WTC11 (cell line): ENCODE results near the gene SSRP1. TPM values are rescaled to one million over a fixed set of nuclear protein-coding genes. Genes with fewer than 3 reads are reported as not detected.
A peak's percentile ranks its signal among the peaks of the same experiment; 100 is the strongest.

Source experiments
- ATAC-seq: fragments of 200-7000 bp; cut with Tn5 transposase; 2 replicates; pipeline ENCODE4 v1.10.0; 2021; ENCODE audit warnings: mild to moderate bottlenecking, moderate library complexity
- CTCF ChIA-PET: fragments of 300-600 bp; sonication (Branson Sonifier 250); formaldehyde crosslinking; loops from one replicate; lab custom pipeline; 2021; ENCODE audit warnings: antibody characterized with exemption; lab: Charles Lee
- POLR2A ChIA-PET: fragments of 350-600 bp; sonication (Branson Sonifier 250); formaldehyde crosslinking; loops from one replicate; lab custom pipeline; 2021; ENCODE audit warnings: antibody characterized with exemption; lab: Charles Lee
- DNase-seq: peaks from one replicate; pipeline ENCODE4 v3.0.0; 2021; ENCODE audit warnings: low spot score
- H3K27ac Mint-ChIP-seq: 2 replicates; pipeline ENCODE4 v1.8.0; 2021; ENCODE audit warnings: mixed read lengths
- H3K27me3 Mint-ChIP-seq: 2 replicates; pipeline ENCODE4 v1.8.0; 2021; ENCODE audit warnings: low read depth, mild to moderate bottlenecking, moderate library complexity, mixed read lengths
- H3K36me3 Mint-ChIP-seq: 2 replicates; pipeline ENCODE4 v1.8.0; 2021; ENCODE audit warnings: mixed read lengths
- H3K4me1 Mint-ChIP-seq: 2 replicates; pipeline ENCODE4 v1.8.0; 2022; ENCODE audit warnings: mixed read lengths
- H3K4me3 Mint-ChIP-seq: 2 replicates; pipeline ENCODE4 v1.8.0; 2021; ENCODE audit warnings: mild to moderate bottlenecking, moderate library complexity, mixed read lengths
- H3K9me3 Mint-ChIP-seq: 2 replicates; pipeline ENCODE4 v1.8.0; 2021; ENCODE audit warnings: mixed read lengths
- CREB1 ChIP-seq: sonication (generic); formaldehyde crosslinking; IDR thresholded peaks from 2 replicates; pipeline ENCODE4 v1.8.0; 2023; ENCODE audit warnings: mild to moderate bottlenecking, missing genetic modification reagents
- ELF4 ChIP-seq: sonication (generic); formaldehyde crosslinking; IDR thresholded peaks from 2 replicates; pipeline ENCODE4 v1.8.1; 2022; ENCODE audit warnings: low read depth, mild to moderate bottlenecking, moderate library complexity, missing genetic modification reagents
- JAZF1 ChIP-seq: fragments of 250-450 bp; sonication (Bioruptor Pico); IDR thresholded peaks from 2 replicates; pipeline ENCODE4 v1.9.0; 2021; ENCODE audit warnings: moderate library complexity, mild to moderate bottlenecking, inconsistent platforms
- JUN ChIP-seq: sonication (generic); formaldehyde crosslinking; IDR thresholded peaks from 2 replicates; pipeline ENCODE4 v1.8.0; 2023; ENCODE audit warnings: mild to moderate bottlenecking, missing genetic modification reagents
- KAT7 ChIP-seq: sonication (generic); formaldehyde crosslinking; IDR thresholded peaks from 2 replicates; pipeline ENCODE4 v1.8.1; 2023; ENCODE audit warnings: missing genetic modification reagents, mild to moderate bottlenecking, borderline replicate concordance
- MYBL2 ChIP-seq: sonication (generic); formaldehyde crosslinking; IDR thresholded peaks from 2 replicates; pipeline ENCODE4 v1.8.1; 2023; ENCODE audit warnings: mild to moderate bottlenecking, moderate library complexity, missing genetic modification reagents
- NFATC4 ChIP-seq: fragments of 250-450 bp; sonication (Bioruptor Pico); IDR thresholded peaks from 2 replicates; pipeline ENCODE4 v1.9.0; 2021; ENCODE audit warnings: mild to moderate bottlenecking
- OVOL2 ChIP-seq: fragments of 250-450 bp; sonication (Bioruptor Pico); IDR thresholded peaks from 2 replicates; pipeline ENCODE4 v1.9.0; 2021; ENCODE audit warnings: mild to moderate bottlenecking, borderline replicate concordance
- RELA ChIP-seq: sonication (generic); formaldehyde crosslinking; IDR thresholded peaks from 2 replicates; pipeline ENCODE4 v1.8.1; 2022; ENCODE audit warnings: missing genetic modification reagents, mild to moderate bottlenecking, borderline replicate concordance
- SP1 ChIP-seq: sonication (generic); formaldehyde crosslinking; conservative IDR thresholded peaks from 2 replicates; pipeline ENCODE4 v1.8.1; 2022; ENCODE audit warnings: missing genetic modification reagents
- TP53 ChIP-seq: sonication (generic); formaldehyde crosslinking; IDR thresholded peaks from 2 replicates; pipeline ENCODE4 v1.8.1; 2023; ENCODE audit warnings: mild to moderate bottlenecking, missing genetic modification reagents
- ZNF121 ChIP-seq: sonication (generic); formaldehyde crosslinking; IDR thresholded peaks from 2 replicates; pipeline ENCODE4 v1.8.0; 2023; ENCODE audit warnings: missing genetic modification reagents
- ZNF138 ChIP-seq: sonication (generic); formaldehyde crosslinking; conservative IDR thresholded peaks from 2 replicates; pipeline ENCODE4 v1.8.1; 2022; ENCODE audit warnings: mild to moderate bottlenecking, moderate library complexity, missing genetic modification reagents
- ZNF317 ChIP-seq: sonication (generic); formaldehyde crosslinking; IDR thresholded peaks from 2 replicates; pipeline ENCODE4 v1.8.1; 2023; ENCODE audit warnings: low read depth, mild to moderate bottlenecking, moderate library complexity, missing genetic modification reagents, borderline replicate concordance
- ZNF671 ChIP-seq: fragments of 250-450 bp; sonication (Bioruptor Pico); IDR thresholded peaks from 2 replicates; pipeline ENCODE4 v1.8.0; 2021; ENCODE audit warnings: mild to moderate bottlenecking
- total RNA-seq: library from RNA; stranded (reverse); gene quantifications from 3 replicates; pipeline ENCODE4 v1.2.3, GENCODE V29; 2021
- TF ChIP-seq, protein P1 (sequence below): sonication (generic); formaldehyde crosslinking; IDR thresholded peaks from 2 replicates; pipeline ENCODE4 v1.8.1; 2023; ENCODE audit warnings: mild to moderate bottlenecking, missing genetic modification reagents, borderline replicate concordance
- TF ChIP-seq, protein P2 (sequence below): fragments of 250-450 bp; sonication (Bioruptor Pico); IDR thresholded peaks from 2 replicates; pipeline ENCODE4 v1.9.0; 2021; ENCODE audit warnings: mild to moderate bottlenecking
- TF ChIP-seq, protein P3 (sequence below): fragments of 250-450 bp; sonication (Bioruptor Pico); IDR thresholded peaks from 2 replicates; pipeline ENCODE4 v1.9.0; 2021; ENCODE audit warnings: mild to moderate bottlenecking, borderline replicate concordance
- TF ChIP-seq, protein P4 (sequence below): fragments of 250-450 bp; sonication (Bioruptor Pico); IDR thresholded peaks from 2 replicates; pipeline ENCODE4 v1.9.0; 2021; ENCODE audit warnings: moderate library complexity, mild to moderate bottlenecking, inconsistent platforms, borderline replicate concordance
- TF ChIP-seq, protein P5 (sequence below): sonication (generic); formaldehyde crosslinking; IDR thresholded peaks from 2 replicates; pipeline ENCODE4 v1.8.1; 2022; ENCODE audit warnings: low read depth, mild to moderate bottlenecking, moderate library complexity, missing genetic modification reagents, borderline replicate concordance

Gene SSRP1
- total RNA-seq, 1 experiment from 2014 or later, result 228 TPM

DNA sequence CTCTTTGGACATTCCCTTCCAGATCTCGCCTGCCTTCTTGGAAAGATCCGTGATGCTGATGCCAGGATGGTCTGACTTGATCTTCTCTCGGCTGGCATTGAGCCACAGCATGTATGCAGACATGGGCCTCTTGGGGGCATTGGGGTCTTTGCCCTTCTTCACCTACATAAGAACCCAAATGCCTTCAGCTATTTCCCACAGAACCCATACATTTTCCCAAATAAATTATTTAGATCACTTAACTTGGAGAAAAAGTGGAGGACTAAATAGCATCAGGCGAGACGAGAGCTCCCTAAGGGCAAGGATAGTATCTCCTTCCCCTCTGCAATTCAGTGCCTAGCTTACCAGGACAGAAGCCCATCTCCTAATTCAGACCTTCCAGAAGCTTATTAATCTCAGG lies 8.0 kb downstream of the SSRP1 start:
- POLR2A ChIA-PET, result interaction anchor here (0.6 kb wide), 1 partner anchor 34 kb away, joined by 8 read pairs; no protein-coding TSS in a partner anchor
- peak overlapping the region; percentile 32; the same call in 1 of the 2 replicates for H3K27ac Mint-ChIP-seq
- no peak overlapping the region for H3K4me3 Mint-ChIP-seq
- DNase-seq (no peak), ATAC-seq (no peak)
- peaks cover 28% of the 10 kb centered on the region for H3K4me1 Mint-ChIP-seq
- H3K9me3 Mint-ChIP-seq, result no peaks in the 10 kb centered on the region
- H3K36me3 Mint-ChIP-seq, result peaks cover 68% of the 10 kb centered on the region
- CTCF ChIA-PET, result interaction anchor here (0.6 kb wide), 1 partner anchor 52 kb away, joined by 3 read pairs; no protein-coding TSS in a partner anchor
- H3K27me3 Mint-ChIP-seq, result no peaks in the 10 kb centered on the region
- TF ChIP-seq NFATC4 (CRISPR knock-in tag), result no peak
- no peak for TF ChIP-seq ZNF317 (CRISPR knock-in tag)
- no peak for TF ChIP-seq TP53
- TF ChIP-seq CREB1 (CRISPR knock-in tag), result no peak
- TF ChIP-seq KAT7, result no peak
- TF ChIP-seq, protein P1, sequence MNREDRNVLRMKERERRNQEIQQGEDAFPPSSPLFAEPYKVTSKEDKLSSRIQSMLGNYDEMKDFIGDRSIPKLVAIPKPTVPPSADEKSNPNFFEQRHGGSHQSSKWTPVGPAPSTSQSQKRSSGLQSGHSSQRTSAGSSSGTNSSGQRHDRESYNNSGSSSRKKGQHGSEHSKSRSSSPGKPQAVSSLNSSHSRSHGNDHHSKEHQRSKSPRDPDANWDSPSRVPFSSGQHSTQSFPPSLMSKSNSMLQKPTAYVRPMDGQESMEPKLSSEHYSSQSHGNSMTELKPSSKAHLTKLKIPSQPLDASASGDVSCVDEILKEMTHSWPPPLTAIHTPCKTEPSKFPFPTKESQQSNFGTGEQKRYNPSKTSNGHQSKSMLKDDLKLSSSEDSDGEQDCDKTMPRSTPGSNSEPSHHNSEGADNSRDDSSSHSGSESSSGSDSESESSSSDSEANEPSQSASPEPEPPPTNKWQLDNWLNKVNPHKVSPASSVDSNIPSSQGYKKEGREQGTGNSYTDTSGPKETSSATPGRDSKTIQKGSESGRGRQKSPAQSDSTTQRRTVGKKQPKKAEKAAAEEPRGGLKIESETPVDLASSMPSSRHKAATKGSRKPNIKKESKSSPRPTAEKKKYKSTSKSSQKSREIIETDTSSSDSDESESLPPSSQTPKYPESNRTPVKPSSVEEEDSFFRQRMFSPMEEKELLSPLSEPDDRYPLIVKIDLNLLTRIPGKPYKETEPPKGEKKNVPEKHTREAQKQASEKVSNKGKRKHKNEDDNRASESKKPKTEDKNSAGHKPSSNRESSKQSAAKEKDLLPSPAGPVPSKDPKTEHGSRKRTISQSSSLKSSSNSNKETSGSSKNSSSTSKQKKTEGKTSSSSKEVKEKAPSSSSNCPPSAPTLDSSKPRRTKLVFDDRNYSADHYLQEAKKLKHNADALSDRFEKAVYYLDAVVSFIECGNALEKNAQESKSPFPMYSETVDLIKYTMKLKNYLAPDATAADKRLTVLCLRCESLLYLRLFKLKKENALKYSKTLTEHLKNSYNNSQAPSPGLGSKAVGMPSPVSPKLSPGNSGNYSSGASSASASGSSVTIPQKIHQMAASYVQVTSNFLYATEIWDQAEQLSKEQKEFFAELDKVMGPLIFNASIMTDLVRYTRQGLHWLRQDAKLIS (CRISPR knock-in tag), result no peak
- no peak for TF ChIP-seq RELA (CRISPR knock-in tag)
- no peak for TF ChIP-seq MYBL2
- TF ChIP-seq, protein P2, sequence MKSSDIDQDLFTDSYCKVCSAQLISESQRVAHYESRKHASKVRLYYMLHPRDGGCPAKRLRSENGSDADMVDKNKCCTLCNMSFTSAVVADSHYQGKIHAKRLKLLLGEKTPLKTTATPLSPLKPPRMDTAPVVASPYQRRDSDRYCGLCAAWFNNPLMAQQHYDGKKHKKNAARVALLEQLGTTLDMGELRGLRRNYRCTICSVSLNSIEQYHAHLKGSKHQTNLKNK (CRISPR knock-in tag), result no peak
- TF ChIP-seq OVOL2 (CRISPR knock-in tag), result no peak
- no peak for TF ChIP-seq ZNF138
- TF ChIP-seq ZNF121 (CRISPR knock-in tag), result no peak
- TF ChIP-seq, protein P3, sequence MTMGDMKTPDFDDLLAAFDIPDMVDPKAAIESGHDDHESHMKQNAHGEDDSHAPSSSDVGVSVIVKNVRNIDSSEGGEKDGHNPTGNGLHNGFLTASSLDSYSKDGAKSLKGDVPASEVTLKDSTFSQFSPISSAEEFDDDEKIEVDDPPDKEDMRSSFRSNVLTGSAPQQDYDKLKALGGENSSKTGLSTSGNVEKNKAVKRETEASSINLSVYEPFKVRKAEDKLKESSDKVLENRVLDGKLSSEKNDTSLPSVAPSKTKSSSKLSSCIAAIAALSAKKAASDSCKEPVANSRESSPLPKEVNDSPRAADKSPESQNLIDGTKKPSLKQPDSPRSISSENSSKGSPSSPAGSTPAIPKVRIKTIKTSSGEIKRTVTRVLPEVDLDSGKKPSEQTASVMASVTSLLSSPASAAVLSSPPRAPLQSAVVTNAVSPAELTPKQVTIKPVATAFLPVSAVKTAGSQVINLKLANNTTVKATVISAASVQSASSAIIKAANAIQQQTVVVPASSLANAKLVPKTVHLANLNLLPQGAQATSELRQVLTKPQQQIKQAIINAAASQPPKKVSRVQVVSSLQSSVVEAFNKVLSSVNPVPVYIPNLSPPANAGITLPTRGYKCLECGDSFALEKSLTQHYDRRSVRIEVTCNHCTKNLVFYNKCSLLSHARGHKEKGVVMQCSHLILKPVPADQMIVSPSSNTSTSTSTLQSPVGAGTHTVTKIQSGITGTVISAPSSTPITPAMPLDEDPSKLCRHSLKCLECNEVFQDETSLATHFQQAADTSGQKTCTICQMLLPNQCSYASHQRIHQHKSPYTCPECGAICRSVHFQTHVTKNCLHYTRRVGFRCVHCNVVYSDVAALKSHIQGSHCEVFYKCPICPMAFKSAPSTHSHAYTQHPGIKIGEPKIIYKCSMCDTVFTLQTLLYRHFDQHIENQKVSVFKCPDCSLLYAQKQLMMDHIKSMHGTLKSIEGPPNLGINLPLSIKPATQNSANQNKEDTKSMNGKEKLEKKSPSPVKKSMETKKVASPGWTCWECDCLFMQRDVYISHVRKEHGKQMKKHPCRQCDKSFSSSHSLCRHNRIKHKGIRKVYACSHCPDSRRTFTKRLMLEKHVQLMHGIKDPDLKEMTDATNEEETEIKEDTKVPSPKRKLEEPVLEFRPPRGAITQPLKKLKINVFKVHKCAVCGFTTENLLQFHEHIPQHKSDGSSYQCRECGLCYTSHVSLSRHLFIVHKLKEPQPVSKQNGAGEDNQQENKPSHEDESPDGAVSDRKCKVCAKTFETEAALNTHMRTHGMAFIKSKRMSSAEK, result no peak
- TF ChIP-seq, protein P4, sequence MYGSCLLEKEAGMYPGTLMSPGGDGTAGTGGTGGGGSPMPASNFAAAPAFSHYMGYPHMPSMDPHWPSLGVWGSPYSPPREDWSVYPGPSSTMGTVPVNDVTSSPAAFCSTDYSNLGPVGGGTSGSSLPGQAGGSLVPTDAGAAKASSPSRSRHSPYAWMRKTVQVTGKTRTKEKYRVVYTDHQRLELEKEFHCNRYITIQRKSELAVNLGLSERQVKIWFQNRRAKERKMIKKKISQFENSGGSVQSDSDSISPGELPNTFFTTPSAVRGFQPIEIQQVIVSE (CRISPR knock-in tag), result no peak
- no peak for TF ChIP-seq ELF4 (CRISPR knock-in tag)
- TF ChIP-seq JUN (CRISPR knock-in tag), result no peak
- TF ChIP-seq ZNF671 (CRISPR knock-in tag), result no peak
- TF ChIP-seq SP1 (CRISPR knock-in tag), result no peak
- TF ChIP-seq JAZF1 (CRISPR knock-in tag), result no peak
- TF ChIP-seq, protein P5, sequence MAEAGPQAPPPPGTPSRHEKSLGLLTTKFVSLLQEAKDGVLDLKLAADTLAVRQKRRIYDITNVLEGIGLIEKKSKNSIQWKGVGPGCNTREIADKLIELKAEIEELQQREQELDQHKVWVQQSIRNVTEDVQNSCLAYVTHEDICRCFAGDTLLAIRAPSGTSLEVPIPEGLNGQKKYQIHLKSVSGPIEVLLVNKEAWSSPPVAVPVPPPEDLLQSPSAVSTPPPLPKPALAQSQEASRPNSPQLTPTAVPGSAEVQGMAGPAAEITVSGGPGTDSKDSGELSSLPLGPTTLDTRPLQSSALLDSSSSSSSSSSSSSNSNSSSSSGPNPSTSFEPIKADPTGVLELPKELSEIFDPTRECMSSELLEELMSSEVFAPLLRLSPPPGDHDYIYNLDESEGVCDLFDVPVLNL (CRISPR knock-in tag), result no peak
